Stomach (tissue), 9 donors: ENCODE data around the gene SLC8B1. TPM values are rescaled to one million over a fixed set of nuclear protein-coding genes. Genes with fewer than 3 reads are reported as not detected.
A peak's percentile ranks its signal among the peaks of the same experiment; 100 is the strongest.

Source experiments
- DNase-seq, 2 donors: peaks; one replicate each; pipeline versions ENCODE4 v3.0.0 to v3.0.0-alpha.2; 2013 to 2019
- H3K27ac ChIP-seq, 5 donors: fragments of 200-600 bp in 4 of 5; sonication (generic) in 4 of 5; one replicate each; pipeline ENCODE4 v1.5.1; 2013 to 2019; ENCODE audit warnings: mild to moderate bottlenecking in 1 of 5, moderate library complexity in 1 of 5
- H3K27me3 ChIP-seq, 3 donors: fragments of 200-600 bp; sonication (generic); one replicate each; pipeline ENCODE4 v1.5.1; 2017 to 2019; ENCODE audit warnings: mixed run types in 1 of 3
- H3K36me3 ChIP-seq, 4 donors: fragments of 200-600 bp; sonication (generic); 1 replicate in 3 of 4; 2 replicates in 1 of 4; pipeline ENCODE4 v1.5.1; 2016 to 2019
- H3K4me1 ChIP-seq, 4 donors: fragments of 200-600 bp; sonication (generic); one replicate each; pipeline ENCODE4 v1.5.1; 2016 to 2019
- H3K4me3 ChIP-seq, 4 donors: fragments of 200-600 bp; sonication (generic) in 3 of 4; one replicate each; pipeline ENCODE4 v1.5.1; 2016 to 2019; ENCODE audit warnings: mild to moderate bottlenecking in 1 of 4
- H3K9me3 ChIP-seq, 4 donors: fragments of 200-600 bp; sonication (generic); one replicate each; pipeline ENCODE4 v1.5.1; 2016 to 2019
- EP300 ChIP-seq: sonication (generic); formaldehyde crosslinking; IDR thresholded peaks from one replicate; pipeline ENCODE4 v1.6.1; 2017; ENCODE audit warnings: antibody characterized with exemption
- POLR2A ChIP-seq, 4 donors: fragments of 450-650 bp; IDR thresholded peaks; one replicate each; pipeline ENCODE4 v1.6.1; 2016; ENCODE audit warnings: antibody characterized with exemption in 4 of 4, control low read depth in 2 of 4, mild to moderate bottlenecking in 1 of 4, moderate library complexity in 1 of 4
- POLR2AphosphoS5 ChIP-seq, 3 donors: sonication (generic); formaldehyde crosslinking; IDR thresholded peaks; one replicate each; pipeline ENCODE4 v1.6.1; 2016; ENCODE audit warnings: antibody characterized with exemption in 3 of 3
- WGBS, 5 donors: extraction: QIAGEN DNeasy Blood & Tissue Kit in 3 of 5; methylation state at CpG; one replicate each; pipeline versions ENCODE4 v1.1.5 to v1.1.7; 2013 to 2018; 5-methylcytosine and 5-hydroxymethylcytosine counted together
- intact Hi-C: fragments of 100-400 bp; cut with DNase I; formaldehyde crosslinking; loops from one replicate; pipeline ENCODE4 v1.15.1; 2023; ENCODE audit warnings: low total_unique reads
- polyA plus RNA-seq, 3 donors: library from polyadenylated mRNA; stranded (reverse); fragments of 200-250 nt; gene quantifications; one replicate each; pipeline ENCODE4 v1.2.3, GENCODE V29; 2013
- total RNA-seq, 5 donors: library from RNA; depleted of rRNA; stranded (reverse); fragments of >200 nt; gene quantifications; one replicate each; pipeline versions ENCODE4 v1.1.0 to v1.2.3, GENCODE V29; 2014 to 2016
- TF ChIP-seq, protein P1 (sequence below), 7 experiments: fragments of 450-650 bp in 4 of 7; fragments of 200-600 bp in 3 of 7; sonication (generic) in 3 of 7; IDR thresholded peaks; one replicate each; pipeline ENCODE4 v1.5.1; 2016 to 2019; ENCODE audit warnings: antibody characterized with exemption in 7 of 7, control low read depth in 2 of 7, mild to moderate bottlenecking in 1 of 7
- donor health status: healthy with polysubstance abuse.
- donor health status: Bipolar disorder and iron deficiency.
- donor health status: healthy.

SLC8B1 gene
- total and polyA plus RNA-seq, 8 donors = 9.0 to 167 (median 18.6) TPM

GRCh38 chr12:113260127-113260526, 74.8 kb downstream of the SLC8B1 start:
- Histone ChIP-seq H3K27me3 (no peaks in the 10 kb centered on the region), H3K4me1 (peaks cover 12 to 40% (median 34%) of the 10 kb centered on the region in 4 donors), H3K27ac (peak overlapping the region; percentile 23 to 75 (median 46)), H3K4me3 (no peak overlapping the region), H3K36me3 (peaks cover 3 to 32% (median 22%) of the 10 kb centered on the region in 4 donors), H3K9me3 (no peaks in the 10 kb centered on the region)
- intact Hi-C loops = no loop called here
- 68 to 79% (median 72%) methylated on average over 5 of the region's 5 CpGs for WGBS, 5 donors
- TF ChIP-seq, protein P1, sequence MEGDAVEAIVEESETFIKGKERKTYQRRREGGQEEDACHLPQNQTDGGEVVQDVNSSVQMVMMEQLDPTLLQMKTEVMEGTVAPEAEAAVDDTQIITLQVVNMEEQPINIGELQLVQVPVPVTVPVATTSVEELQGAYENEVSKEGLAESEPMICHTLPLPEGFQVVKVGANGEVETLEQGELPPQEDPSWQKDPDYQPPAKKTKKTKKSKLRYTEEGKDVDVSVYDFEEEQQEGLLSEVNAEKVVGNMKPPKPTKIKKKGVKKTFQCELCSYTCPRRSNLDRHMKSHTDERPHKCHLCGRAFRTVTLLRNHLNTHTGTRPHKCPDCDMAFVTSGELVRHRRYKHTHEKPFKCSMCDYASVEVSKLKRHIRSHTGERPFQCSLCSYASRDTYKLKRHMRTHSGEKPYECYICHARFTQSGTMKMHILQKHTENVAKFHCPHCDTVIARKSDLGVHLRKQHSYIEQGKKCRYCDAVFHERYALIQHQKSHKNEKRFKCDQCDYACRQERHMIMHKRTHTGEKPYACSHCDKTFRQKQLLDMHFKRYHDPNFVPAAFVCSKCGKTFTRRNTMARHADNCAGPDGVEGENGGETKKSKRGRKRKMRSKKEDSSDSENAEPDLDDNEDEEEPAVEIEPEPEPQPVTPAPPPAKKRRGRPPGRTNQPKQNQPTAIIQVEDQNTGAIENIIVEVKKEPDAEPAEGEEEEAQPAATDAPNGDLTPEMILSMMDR (IDR thresholded peaks at IDR 0.05) = no peak
- no peak for TF ChIP-seq POLR2AphosphoS5 (IDR thresholded peaks at IDR 0.05)
- no peak for TF ChIP-seq POLR2A (IDR thresholded peaks at IDR 0.05)
- TF ChIP-seq EP300 = no peak
- no peak for DNase-seq

DNA sequence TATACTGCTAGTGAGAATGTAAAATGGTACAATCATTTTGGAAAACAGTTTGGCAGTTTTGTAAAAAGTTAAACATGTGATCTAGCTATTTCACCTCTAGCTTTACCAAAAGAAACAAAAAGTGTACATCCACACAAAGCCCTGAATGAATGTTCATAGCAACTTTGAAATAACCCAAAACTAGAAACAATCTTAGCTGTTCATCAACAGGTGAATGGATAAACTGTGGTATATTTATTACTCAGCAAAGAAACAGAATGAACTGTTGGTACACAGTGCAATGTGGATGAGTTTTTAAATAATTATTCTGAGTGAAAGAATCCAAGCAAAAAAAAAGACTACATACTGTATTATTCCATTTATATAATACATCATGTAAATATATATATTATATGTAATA, 77.3 kb downstream of the SLC8B1 start:
- H3K27ac ChIP-seq = no peak overlapping the region
- no peaks in the 10 kb centered on the region for H3K27me3 ChIP-seq
- DNase-seq = no peak
- peaks cover 0 to 22% (median 14%) of the 10 kb centered on the region in 4 donors for H3K36me3 ChIP-seq
- peaks cover 12 to 38% (median 31%) of the 10 kb centered on the region in 4 donors for H3K4me1 ChIP-seq
- H3K4me3 ChIP-seq = no peak overlapping the region
- TF ChIP-seq POLR2A (IDR thresholded peaks at IDR 0.05) = no peak
- TF ChIP-seq POLR2AphosphoS5 (IDR thresholded peaks at IDR 0.05) = no peak
- TF ChIP-seq, protein P1 (IDR thresholded peaks at IDR 0.05) = no peak
- no peak for TF ChIP-seq EP300
- H3K9me3 ChIP-seq = peaks cover 0 to 9% (median 3%) of the 10 kb centered on the region in 4 donors
- intact Hi-C loops = no loop called here

GRCh38 chr12:113254298-113254697, 80.6 kb downstream of the SLC8B1 start:
- no peak for DNase-seq
- 84 to 98% (median 96%) methylated on average over 4 of the region's 4 CpGs for WGBS, 5 donors

GRCh38 chr12:113253532-113254285, 81.2 kb downstream of the SLC8B1 start:
- no peak for DNase-seq
- Histone ChIP-seq H3K36me3 (peaks cover 7 to 39% (median 36%) of the 10 kb centered on the region in 4 donors), H3K4me1 (peaks cover 0 to 6% (median 1%) of the 10 kb centered on the region in 4 donors), H3K4me3 (no peak overlapping the region), H3K27me3 (no peaks in the 10 kb centered on the region), H3K9me3 (peaks cover 0 to 9% (median 3%) of the 10 kb centered on the region in 4 donors), H3K27ac (no peak overlapping the region)
- 82 to 90% (median 89%) methylated on average over 5 of the region's 5 CpGs for WGBS, 5 donors
- no peak for TF ChIP-seq POLR2A (IDR thresholded peaks at IDR 0.05)
- TF ChIP-seq, protein P1 (IDR thresholded peaks at IDR 0.05) = no peak
- no peak for TF ChIP-seq POLR2AphosphoS5 (IDR thresholded peaks at IDR 0.05)
- TF ChIP-seq EP300 = no peak
- intact Hi-C loops = no loop called here

More at GRCh38 chr12:113254298-113254697, 80.6 kb downstream of the SLC8B1 start:
- Histone ChIP-seq H3K4me1 (peaks cover 4 to 11% (median 7%) of the 10 kb centered on the region in 4 donors), H3K27me3 (no peaks in the 10 kb centered on the region), H3K9me3 (peaks cover 0 to 9% (median 3%) of the 10 kb centered on the region in 4 donors), H3K27ac (no peak overlapping the region), H3K4me3 (no peak overlapping the region), H3K36me3 (peaks cover 4 to 33% (median 31%) of the 10 kb centered on the region in 4 donors)
- TF ChIP-seq EP300 (no peak), POLR2AphosphoS5 (IDR thresholded peaks at IDR 0.05) (no peak)
- intact Hi-C loops = no loop called here

DNA sequence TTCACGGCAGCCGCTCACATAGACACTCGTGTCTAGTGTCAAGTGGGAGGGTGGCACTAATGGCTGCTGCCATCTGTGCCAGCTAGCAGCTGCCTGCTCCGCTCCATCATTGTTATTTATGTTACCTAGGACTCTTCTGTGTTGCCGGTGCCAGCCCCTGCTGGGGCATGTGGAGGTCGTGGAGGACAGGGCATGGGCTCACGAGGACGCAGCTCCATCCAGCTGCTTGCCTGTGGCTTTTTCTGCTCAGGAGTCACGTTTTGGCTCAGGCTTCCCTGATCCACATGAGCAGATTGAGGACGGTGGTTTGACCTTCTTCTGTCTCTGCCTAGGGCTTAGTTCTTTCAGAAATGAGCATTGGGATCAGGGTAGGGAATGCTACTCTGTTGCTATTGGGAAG, 82.4 kb downstream of the SLC8B1 start:
- peaks cover 0 to 9% (median 3%) of the 10 kb centered on the region in 4 donors for H3K9me3 ChIP-seq
- H3K36me3 ChIP-seq = peaks cover 7 to 47% (median 37%) of the 10 kb centered on the region in 4 donors
- DNase-seq = no peak
- 85 to 94% (median 89%) methylated on average over 10 of the region's 10 CpGs for WGBS, 5 donors
- peaks cover 0 to 8% (median under 1%) of the 10 kb centered on the region in 4 donors for H3K4me1 ChIP-seq
- H3K27ac ChIP-seq = no peak overlapping the region
- H3K4me3 ChIP-seq = no peak overlapping the region
- H3K27me3 ChIP-seq = no peaks in the 10 kb centered on the region
- intact Hi-C loops = no loop called here
- TF ChIP-seq POLR2A (IDR thresholded peaks at IDR 0.05) (no peak), POLR2AphosphoS5 (IDR thresholded peaks at IDR 0.05) (no peak), EP300 (no peak)
- TF ChIP-seq, protein P1 (IDR thresholded peaks at IDR 0.05) = no peak
